ENCODE results near the gene REXO1. TPM values are rescaled to one million over a fixed set of nuclear protein-coding genes. Genes with fewer than 3 reads are reported as not detected.
A peak's percentile ranks its signal among the peaks of the same experiment; 100 is the strongest.

Gene REXO1
- total RNA-seq, 4 donors from 2014 or later, result 11.4 to 29.9 (median 16.1) TPM

GRCh38 chr19:1814391-1814790 lies 33.9 kb downstream of the REXO1 start:
- no peak overlapping the region for H3K4me3 ChIP-seq
- peaks cover 0 to 26% (median 16%) of the 10 kb centered on the region in 3 donors for H3K4me1 ChIP-seq
- ATAC-seq, result no peak
- no peaks in the 10 kb centered on the region for H3K9me3 ChIP-seq
- no peak overlapping the region for H3K27ac ChIP-seq
- H3K36me3 ChIP-seq, result peaks cover 0 to 50% of the 10 kb centered on the region in 2 donors
- 55 to 64% methylated on average over 4 of the region's 10 CpGs for WGBS, 2 donors (ENCODE audit: low coverage in 1 of 2)
- no peaks in the 10 kb centered on the region for H3K27me3 ChIP-seq
- TF ChIP-seq POLR2A (IDR thresholded peaks at IDR 0.05) (no peak), CTCF (IDR thresholded peaks at IDR 0.05) (no peak), EP300 (IDR thresholded peaks at IDR 0.05) (no peak), POLR2AphosphoS5 (IDR thresholded peaks at IDR 0.05) (no peak)

GRCh38 chr19:1813192-1814182 lies 34.8 kb downstream of the REXO1 start:
- WGBS, 2 donors (ENCODE audit: low coverage in 1 of 2), result 69% methylated on average over 7 of the region's 21 CpGs; no CpG with 5 or more reads in 1 of the 2 donors
- H3K9me3 ChIP-seq, result no peaks in the 10 kb centered on the region

GRCh38 chr19:1812426-1813191 lies 35.7 kb downstream of the REXO1 start:
- TF ChIP-seq POLR2AphosphoS5 (IDR thresholded peaks at IDR 0.05) (peak; percentile 15), EP300 (IDR thresholded peaks at IDR 0.05) (no peak), CTCF (IDR thresholded peaks at IDR 0.05) (peak in 3 of 4 experiments; percentile 46 to 68 (median 52))
- Histone ChIP-seq H3K36me3 (peaks cover 0 to 33% of the 10 kb centered on the region in 2 donors), H3K9me3 (no peaks in the 10 kb centered on the region), H3K27ac (peak overlapping the region in 3 of 4 donors; percentile 78 to 85 (median 78)), H3K4me1 (peaks cover 0 to 26% (median 16%) of the 10 kb centered on the region in 3 donors), H3K4me3 (peak overlapping the region; percentile 38 to 60), H3K27me3 (no peaks in the 10 kb centered on the region)
- ATAC-seq, result peak; percentile 94
- 0 to 2% methylated on average over 7 to 30 of the region's 47 CpGs for WGBS, 2 donors (ENCODE audit: low coverage in 1 of 2)

More at GRCh38 chr19:1813192-1814182, 34.8 kb downstream of the REXO1 start:
- Histone ChIP-seq H3K36me3 (peaks cover 0 to 41% of the 10 kb centered on the region in 2 donors), H3K27me3 (no peaks in the 10 kb centered on the region), H3K27ac (peak overlapping the region in 2 of 4 donors; percentile 78), H3K4me3 (peak overlapping the region in 1 of 2 donors; percentile 60), H3K4me1 (peaks cover 0 to 26% (median 16%) of the 10 kb centered on the region in 3 donors)
- no peak for TF ChIP-seq EP300 (IDR thresholded peaks at IDR 0.05)
- TF ChIP-seq CTCF (IDR thresholded peaks at IDR 0.05), result peak in 1 of 4 experiments; percentile 1
- ATAC-seq, result no peak

GRCh38 chr19:1811942-1812425 lies 36.3 kb downstream of the REXO1 start, which contains the start of gene ATP8B3:
ATP8B3 (minus strand) TSS chr19:1812276; CDS start chr19:1811736, 540 bp downstream.
- ATAC-seq, result no peak
- TF ChIP-seq CTCF (IDR thresholded peaks at IDR 0.05) (peak in 1 of 4 experiments; percentile 27), POLR2A (IDR thresholded peaks at IDR 0.05) (no peak)
- no CpG with 5 or more reads among the region's 48 CpGs for WGBS, 2 donors (ENCODE audit: low coverage in 1 of 2)

More at GRCh38 chr19:1811942-1812425, 36.3 kb downstream of the REXO1 start, which contains the start of gene ATP8B3:
- H3K36me3 ChIP-seq, result peaks cover 0 to 26% of the 10 kb centered on the region in 2 donors
- H3K27ac ChIP-seq, result peak within 1 kb of the TSS in 3 of 4 donors; percentile 78 to 85 (median 78)
- H3K27me3 ChIP-seq, result no peaks in the 10 kb centered on the region
- H3K9me3 ChIP-seq, result no peaks in the 10 kb centered on the region
- peak within 1 kb of the TSS; percentile 38 to 60 for H3K4me3 ChIP-seq
- H3K4me1 ChIP-seq, result peaks cover 0 to 26% (median 16%) of the 10 kb centered on the region in 3 donors
